ENCODE results near the gene DYNC1I2.

Gene DYNC1I2

GRCh38 chr2:171687287-171688128, at the start of gene DYNC1I2:
Gene DYNC1I2, plus strand, starts transcription at chr2:171687469. Its CDS starts 2,687 bp downstream, at chr2:171690156.
- peak; percentile 91 for DNase-seq

GRCh38 chr2:171651667-171652415, 35.4 kb upstream of the DYNC1I2 start:
- no peak for DNase-seq

- no peak for DNase-seq
Measured at GRCh38 chr2:171652416-171652785, 34.9 kb upstream of the DYNC1I2 start.

- no peak for DNase-seq
Measured at GRCh38 chr2:171655586-171655985, 31.7 kb upstream of the DYNC1I2 start.

- no peak for DNase-seq
Measured at GRCh38 chr2:171667041-171667440, 20.2 kb upstream of the DYNC1I2 start.

- no peak for DNase-seq
Measured at GRCh38 chr2:171668183-171668582, 19.1 kb upstream of the DYNC1I2 start.

- DNase-seq = no peak
Measured at GRCh38 chr2:171669121-171669520, 18.1 kb upstream of the DYNC1I2 start.

- no peak for DNase-seq
Measured at GRCh38 chr2:171670655-171671054, 16.6 kb upstream of the DYNC1I2 start.

- no peak for DNase-seq
Measured at GRCh38 chr2:171671867-171672266, 15.4 kb upstream of the DYNC1I2 start.

- DNase-seq = no peak
Measured at GRCh38 chr2:171673905-171674304, 13.4 kb upstream of the DYNC1I2 start.

- no peak for DNase-seq
Measured at GRCh38 chr2:171675810-171676345, 11.4 kb upstream of the DYNC1I2 start.

GRCh38 chr2:171678619-171679018, 8.7 kb upstream of the DYNC1I2 start:
- DNase-seq = no peak

- no peak for DNase-seq
Measured at GRCh38 chr2:171688129-171688465, 828 bp downstream of the DYNC1I2 start.

GRCh38 chr2:171692331-171692730, 5.1 kb downstream of the DYNC1I2 start:
- no peak for DNase-seq

- DNase-seq = no peak
Measured at GRCh38 chr2:171702781-171703556, 15.7 kb downstream of the DYNC1I2 start.

GRCh38 chr2:171703574-171704347, 16.5 kb downstream of the DYNC1I2 start:
- DNase-seq = no peak

- no peak for DNase-seq
Measured at GRCh38 chr2:171706152-171706803, 19.0 kb downstream of the DYNC1I2 start.

GRCh38 chr2:171707752-171708151, 20.5 kb downstream of the DYNC1I2 start:
- DNase-seq = no peak

GRCh38 chr2:171709011-171709685, 21.9 kb downstream of the DYNC1I2 start:
- no peak for DNase-seq

GRCh38 chr2:171711351-171711750, 24.1 kb downstream of the DYNC1I2 start:
- DNase-seq = no peak

- no peak for DNase-seq
Measured at GRCh38 chr2:171712051-171712450, 24.8 kb downstream of the DYNC1I2 start.
